ENCODE measurements around the gene IL26.

The IL26 gene, protein sequence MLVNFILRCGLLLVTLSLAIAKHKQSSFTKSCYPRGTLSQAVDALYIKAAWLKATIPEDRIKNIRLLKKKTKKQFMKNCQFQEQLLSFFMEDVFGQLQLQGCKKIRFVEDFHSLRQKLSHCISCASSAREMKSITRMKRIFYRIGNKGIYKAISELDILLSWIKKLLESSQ

DNA sequence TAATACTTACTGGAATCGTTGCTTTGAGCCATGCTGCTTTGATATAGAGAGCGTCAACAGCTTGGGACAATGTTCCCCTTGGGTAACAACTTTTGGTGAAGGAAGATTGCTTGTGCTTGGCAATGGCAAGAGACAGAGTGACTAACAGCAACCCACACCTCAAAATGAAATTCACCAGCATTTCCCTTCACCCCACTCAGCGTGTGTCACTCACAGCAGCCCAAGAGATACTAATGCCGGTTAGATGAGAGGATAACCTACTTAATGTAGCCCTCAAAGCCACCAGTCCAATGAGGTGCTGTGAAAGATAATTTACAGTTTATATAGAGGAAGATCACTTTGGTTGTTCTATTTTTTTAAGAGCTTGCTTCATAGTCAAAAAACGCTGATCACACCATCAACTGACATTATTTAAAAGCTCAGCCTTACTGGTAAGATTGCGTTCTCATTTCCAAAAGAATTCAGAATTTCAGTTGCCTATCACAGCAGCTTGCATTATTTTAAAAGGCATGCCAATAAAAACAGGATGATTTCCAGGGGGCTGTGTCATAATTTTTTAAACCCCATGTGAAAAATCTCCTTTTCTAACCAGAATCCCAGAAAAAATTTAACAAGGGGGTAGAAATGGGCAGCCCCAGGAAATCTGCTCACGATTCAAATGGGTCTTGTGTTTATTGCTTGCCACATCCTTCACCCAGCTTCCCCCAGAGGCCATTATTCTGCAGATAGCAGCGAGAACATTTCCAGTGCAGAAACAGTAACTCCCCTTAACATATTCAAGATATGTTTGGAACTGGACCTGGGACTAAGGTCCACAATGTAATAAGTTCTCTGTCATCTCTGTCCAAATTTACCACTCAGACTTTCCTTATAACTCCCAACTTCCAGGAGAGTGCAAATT is at the start of gene IL26:
TSS of gene IL26 (minus strand) at position 235 of the 901 bp plus-strand sequence. CDS start at position 181, 54 bp downstream.
- DNase-seq, result no peak

DNA sequence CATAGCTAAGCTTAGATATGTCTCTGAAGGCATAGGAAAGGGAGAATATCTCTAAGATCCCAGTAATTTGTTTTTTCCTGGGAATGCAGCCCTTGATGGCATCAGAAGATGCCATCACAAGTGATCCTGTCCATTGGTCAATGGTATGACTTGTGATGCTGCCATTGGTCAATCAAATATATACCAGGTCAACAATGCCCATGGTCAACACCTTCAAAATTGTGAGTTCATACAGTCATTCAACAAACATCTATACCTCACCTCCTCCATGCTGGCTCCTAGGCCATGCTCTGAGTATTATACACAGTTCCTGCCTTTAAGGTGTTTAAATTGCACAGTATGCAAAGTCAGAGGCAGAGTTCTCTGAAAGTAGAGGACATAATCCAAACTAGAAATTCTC is 47.1 kb upstream of the IL26 start:
- no peak for DNase-seq

DNA sequence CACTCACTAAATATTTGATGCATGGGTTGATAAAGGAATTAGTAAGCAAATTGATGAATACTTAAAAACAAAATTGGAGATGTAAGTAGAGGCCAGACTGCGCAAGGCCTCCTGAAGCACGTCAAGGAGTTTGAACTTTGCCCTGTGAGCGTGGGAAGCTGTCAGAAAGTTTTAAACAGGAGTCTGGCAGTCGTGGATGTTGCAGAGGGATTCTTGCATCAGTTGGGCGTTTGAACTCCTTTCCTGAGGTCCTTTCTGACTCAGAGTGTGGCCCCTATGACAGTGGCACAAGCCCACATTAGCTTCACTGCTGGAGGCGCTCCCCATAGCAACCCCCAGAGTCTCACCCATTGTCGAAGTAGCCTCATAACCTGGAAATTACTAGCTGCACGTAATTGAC is 45.7 kb upstream of the IL26 start:
- no peak for DNase-seq

DNA sequence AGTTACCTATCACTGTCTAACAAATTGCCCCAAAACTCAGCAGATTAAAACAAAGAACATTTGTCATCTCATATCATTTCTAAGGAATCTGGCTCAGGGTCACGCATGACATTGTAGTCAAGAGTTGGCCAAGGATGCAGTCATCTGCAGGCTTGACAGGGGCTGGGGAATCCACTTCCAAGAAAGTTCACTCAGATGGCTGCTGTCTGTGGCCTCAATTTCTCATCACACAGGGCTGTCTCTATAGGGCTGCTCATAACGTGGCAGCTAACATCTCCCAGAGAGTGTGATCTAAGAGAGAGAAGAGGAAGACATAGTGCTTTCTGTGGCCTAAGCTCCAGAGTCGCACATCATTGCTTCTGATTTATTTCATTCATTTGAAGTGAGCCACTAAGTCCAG is 44.7 kb upstream of the IL26 start:
- DNase-seq, result no peak

DNA sequence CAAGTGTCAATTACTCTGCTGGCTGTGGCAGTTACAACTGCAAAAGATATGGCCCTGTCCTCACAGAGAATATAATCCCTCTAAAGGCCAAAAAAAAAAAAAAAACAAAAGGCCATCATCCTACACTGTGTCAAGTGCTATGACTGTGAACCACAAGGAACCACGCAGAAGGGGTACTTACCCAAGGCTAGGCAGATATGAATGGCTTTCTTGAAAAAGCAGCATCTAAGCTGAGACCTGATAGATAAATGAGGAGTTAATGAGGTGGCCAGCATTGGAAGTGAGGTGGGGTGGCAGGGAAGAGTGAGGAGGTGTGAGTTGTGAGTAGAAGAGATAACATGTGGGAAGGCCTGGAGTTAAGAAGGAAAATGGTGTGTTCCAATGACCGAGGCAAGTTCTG is 44.2 kb upstream of the IL26 start:
- no peak for DNase-seq

DNA sequence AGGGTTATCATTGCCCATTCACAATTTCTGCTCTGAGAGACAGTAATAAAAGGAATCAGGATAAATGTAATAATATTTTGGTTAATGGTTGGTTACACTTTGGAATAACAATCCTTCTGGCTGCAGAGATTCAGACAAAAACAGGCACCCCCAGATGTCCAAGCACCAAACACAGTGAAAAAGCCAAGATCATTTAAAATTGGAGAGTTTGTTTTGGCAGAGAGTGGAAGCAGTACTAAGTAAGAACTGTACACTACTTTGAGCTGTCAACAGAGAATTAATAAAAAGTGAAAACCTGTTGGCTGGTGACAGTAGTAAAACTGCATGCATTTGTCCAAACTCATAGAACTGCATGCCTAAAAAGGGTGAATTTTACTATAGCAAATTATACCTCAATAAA is 43.4 kb upstream of the IL26 start:
- no peak for DNase-seq

DNA sequence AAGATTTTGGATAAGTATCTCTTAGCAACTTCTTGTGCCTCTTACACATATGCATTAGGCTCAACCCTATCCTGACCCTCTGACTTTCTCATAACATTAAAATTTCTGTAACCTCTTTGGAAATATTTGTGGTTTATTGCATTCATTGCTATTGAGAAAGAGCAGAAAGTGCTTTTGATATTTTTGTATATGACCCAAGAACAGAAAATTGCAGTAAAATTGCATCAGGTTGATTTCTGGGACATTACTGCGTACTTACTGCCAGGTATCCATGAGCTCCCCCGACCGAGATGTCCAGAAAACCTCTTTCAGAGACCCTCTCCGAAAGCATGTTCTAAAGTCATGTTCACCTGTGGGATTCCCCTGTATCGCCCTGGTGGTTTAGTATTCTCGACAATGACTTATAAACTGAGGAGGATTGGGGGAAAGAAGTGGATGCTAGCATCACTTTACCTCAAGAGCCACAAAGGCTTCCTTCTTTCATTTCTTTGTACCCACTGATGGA is 42.3 kb upstream of the IL26 start:
- no peak for DNase-seq

DNA sequence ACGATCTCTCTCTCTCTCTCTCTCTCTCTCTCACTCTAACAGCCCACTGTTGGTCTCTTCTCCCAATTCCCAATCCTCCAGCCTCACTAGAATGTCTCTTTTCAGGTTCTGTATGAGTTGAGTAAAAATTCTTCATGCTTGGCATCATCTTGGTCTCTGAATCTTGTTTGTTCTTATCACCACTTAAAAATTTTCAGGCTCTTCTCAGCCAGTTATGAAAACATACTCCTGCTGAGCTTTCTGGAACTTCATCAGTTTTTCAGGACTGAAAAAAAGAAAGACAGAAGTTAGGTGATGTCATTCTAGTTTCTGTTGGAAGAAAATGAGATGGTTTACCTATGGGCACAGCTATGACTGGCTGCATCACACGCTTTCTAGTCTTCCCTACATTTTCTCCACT is 39.2 kb upstream of the IL26 start:
- no peak for DNase-seq

DNA sequence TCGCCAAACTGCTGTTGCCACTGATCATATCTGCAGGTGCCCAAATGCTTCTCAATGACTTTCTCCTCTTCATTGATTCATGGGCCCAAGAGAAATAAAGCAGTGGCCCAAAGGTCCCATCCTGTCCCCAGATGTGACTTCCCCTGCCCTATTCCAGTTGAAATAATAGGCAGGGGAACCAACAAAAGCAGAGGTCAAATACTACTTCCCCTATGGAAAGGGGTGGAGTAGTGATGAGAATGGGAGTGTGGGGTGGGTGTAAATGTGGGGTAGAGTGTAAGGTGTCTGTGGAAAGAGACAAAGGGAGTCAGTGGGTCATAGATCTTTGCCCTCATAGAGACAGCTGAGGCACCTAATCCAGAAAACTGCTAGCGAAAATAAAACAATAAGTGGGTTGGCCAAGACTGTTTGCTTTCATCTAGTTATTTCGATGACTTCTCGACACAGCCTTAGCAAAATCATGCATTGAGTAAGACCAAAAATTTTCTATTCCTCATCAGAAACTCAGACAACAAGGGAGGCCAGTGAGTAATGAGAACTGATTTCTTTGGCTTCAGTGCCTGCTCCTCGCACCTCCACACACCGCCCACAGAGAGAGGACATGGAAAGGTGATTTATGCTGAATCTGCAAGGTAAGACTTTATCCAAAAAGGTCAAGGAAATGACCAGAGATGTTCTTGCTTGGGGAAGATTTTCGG is 38.7 kb upstream of the IL26 start:
- DNase-seq, result no peak

DNA sequence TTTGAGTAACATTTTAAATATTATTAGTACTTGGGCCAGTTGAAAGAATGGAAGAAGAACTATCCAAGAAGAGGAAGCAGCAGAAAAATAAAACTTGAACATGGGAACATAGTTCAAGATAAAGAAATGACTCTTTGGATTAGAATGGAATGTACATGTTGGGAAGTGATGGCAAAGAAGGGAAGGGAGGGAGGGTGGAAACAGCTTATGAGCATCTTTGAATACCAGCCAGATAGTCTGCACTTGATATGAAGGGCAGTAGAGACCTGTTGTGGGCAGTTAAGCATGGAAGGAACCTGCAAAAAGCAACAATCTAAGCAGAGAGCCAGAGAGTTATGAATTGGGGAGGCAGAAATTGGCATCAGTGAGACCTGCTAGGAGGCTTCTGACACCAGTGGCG is 37.8 kb upstream of the IL26 start:
- DNase-seq, result no peak

DNA sequence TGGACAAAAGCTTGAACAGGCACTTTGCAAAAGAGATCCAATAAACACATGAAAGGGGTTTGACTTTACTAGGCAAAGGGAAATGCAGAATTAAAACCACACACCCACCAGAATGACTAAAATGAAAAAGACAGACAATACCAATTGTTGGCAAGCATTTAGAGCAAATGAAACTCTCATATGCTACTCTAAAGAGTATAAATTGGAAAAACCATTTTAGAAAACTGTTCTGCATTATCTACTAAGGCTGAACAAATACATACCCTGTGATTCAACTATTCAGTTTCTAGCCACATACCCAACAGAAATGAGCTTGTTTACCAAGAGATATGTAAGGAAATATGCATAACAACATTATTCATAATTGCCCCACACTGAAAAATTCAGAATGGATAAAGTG is 36.3 kb upstream of the IL26 start:
- no peak for DNase-seq

DNA sequence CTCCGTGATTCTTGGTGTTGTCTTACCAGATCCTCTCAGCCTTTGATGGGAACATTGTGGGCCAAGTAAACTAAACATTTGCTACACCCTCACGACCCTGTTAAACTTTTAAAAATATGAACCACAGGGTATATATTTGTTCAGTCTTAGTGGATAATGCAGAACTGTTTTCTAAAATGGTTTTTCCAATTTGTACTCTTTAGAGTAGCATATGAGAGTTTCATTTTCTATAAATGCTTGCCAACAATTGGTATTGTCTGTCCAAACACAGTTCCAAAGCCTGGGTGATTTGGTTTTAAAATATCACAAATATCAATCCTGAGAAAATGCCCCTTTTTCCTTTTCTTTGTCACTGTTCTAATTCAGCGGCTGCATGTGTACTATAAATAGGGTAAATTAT is 34.5 kb upstream of the IL26 start:
- no peak for DNase-seq

DNA sequence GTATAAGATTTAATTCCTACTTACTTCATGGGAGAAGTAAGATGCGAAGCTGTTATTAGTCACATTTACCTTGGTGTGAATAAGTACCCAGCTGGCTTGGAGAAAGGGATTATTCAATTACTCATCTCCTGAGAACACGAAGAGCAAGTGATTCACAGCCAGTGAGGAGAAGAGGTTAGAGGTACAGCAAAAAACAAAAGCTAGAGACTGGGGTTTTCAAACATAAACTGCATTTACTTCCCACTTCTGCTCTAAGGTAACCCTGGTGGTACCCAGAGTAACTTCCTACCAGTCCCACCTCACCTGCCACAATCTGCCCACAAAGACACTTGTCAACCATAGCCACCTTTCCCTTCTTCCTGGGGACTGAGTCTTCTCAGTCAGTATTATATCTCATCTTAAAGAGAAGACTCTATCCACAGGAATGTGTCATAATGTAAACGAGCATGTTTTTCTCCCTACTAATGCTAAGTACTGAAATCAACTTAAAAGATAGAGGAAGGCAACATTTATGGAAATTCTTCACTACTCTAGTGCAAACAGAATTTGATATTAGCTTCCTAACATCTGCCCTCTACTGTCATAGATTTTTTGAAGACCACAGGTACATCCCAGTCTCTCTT is 33.8 kb upstream of the IL26 start:
- no peak for DNase-seq

DNA sequence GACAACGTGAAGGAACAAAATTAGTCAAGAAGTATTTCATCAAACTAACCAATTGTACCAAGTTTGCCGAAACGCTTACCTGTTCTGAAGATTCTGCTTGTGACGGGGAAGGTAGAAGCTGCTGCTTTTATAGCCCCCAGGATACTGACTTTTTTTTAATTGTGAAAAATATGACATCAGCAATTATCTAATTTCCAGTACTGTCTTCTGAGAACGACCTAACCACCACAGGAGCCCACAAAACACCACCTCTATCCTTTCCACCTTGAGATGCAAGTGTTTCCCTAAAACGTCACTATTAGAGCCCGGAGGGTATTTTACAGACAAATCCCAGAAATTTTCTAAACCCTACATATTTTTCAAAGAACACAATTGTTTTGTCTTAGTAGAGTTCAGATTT is 27.9 kb upstream of the IL26 start, which contains the start of gene IL22:
TSS of gene IL22 (minus strand) at position 101 of the 400 bp plus-strand sequence. CDS start 156 bp downstream, outside the sequence.
- DNase-seq, result no peak

DNA sequence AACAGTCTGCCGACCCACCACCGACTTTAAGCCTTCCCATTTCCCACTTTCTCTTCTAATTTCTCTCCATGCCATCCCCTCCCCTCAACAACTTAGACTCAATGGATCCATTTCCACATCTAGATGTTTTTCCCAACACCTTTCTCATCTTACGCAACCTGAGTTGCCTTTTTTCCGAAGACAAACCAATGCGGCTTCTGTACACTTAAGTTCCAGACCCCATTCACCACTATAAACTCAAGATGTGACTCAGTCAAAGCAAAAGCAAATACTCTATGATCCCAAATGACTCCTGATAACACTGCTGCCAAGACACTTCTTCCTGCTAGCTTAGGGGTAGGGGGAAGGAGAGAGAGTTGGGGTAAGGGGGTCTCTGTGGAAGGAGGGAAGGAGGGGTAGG is 26.5 kb upstream of the IL26 start:
- no peak for DNase-seq

DNA sequence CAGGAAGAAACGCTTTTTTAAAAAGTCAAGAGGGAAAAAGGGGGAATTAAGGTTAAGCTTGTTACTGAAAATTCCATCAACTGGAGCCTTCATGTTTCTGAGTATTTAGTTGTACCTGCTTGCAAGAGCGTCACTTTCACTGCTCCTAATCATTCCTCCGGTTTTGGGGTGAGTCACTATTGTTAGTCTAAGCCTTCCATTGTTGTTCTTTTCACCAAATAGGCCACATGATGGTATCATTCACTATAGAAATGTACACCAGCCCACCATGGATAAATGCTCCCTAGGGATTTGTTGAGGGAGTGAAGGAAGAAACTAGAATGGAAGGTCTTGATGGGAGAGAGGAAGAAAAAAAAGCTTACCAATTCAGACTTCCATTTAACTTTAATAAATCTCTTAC is 24.8 kb upstream of the IL26 start:
- DNase-seq, result peak; percentile 12

DNA sequence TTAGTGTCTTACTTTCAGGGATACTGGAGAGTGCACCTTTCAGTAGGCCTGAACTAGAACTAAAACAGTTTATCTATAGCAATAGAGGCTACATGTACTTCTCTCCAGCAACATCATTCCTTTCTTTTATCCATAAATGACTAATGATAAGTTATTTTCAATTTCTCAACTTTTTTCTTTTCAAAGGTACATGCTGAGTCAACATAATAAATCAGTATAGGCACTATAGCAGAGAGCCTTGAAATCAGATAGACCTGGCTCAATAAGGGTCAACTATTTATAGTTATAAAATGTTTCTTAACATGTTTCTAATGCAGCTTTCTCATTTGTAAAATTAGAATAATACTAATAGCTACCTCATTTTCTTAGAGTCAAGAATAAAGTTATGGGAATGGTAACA is 22.2 kb upstream of the IL26 start:
- DNase-seq, result no peak

DNA sequence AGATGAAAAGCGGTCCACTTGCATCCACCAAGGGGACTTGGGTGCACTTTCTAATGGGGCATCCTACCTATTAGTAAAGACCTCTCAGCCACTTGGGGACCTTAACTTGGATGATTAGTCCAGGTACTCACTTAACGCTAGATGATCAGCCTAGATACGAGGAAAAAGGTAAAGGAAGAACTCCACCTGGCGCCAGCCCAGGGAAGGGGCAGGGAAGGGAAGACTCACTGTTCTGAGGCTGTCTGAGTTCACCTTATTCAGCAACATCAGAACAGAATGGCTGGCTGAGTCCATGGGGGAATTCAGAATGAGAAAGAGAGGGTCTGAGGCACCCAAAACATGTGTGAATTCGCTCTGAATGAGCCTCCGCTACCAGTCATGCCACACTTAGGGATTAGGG is 20.7 kb upstream of the IL26 start:
- DNase-seq, result no peak

DNA sequence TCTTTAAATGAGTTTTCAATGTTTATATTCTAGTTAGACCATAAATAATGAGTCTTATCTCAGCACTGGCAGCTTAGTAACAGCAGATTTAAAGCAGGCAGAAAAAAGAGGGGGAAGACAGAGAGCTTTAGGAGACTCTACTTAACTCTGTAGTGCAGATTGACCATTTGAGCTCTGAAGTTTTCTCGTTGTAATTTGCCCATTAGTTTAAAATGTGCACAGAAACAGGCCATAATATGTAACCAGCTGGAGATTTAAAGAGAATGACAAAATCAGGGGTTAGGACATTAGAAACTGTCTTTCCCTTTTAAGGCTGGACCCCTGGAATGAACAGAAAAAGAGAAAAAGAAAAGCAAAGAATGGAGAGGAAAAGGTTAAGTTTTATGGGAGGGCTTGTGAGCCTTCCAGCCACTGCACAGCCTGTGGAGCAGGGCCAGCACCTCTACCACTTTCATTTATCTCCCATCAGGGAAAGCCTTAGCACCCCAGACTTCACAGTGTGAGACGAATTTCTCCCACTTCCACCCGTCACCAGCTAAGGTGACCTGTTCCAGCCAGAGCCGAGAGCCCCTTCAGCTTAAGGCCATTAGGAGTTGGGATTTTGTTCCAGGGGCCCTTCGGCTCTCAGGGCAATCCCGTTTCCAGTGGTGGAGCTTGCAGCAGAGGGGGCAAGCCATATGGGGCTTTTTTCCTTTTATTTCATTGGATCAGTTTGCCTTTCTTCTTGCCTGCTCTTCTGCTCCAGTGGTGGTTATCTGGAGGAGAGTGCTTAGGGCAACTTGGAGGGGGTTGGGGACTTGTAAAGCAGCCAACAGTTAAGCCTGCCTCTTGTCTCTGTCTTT is 19.8 kb upstream of the IL26 start:
- DNase-seq, result no peak

DNA sequence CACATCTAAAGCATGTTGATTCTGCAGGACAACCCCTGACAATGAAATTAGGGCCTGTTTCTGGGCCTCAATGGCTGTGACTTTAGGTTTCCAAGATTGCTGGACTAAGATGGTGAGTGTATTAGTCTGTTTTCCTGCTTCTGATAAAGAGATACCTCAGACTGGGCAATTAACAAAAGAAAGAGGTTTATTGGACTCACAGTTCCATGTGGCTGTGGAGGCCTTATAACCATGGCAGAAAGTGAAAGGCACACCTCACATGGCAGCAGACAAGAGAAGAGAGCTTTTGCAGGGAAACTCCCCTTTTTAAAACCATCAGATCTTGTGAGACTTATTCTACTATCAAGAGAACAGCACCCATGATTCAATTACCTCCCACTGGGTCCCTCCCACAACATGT is 17.2 kb upstream of the IL26 start:
- DNase-seq, result no peak

DNA sequence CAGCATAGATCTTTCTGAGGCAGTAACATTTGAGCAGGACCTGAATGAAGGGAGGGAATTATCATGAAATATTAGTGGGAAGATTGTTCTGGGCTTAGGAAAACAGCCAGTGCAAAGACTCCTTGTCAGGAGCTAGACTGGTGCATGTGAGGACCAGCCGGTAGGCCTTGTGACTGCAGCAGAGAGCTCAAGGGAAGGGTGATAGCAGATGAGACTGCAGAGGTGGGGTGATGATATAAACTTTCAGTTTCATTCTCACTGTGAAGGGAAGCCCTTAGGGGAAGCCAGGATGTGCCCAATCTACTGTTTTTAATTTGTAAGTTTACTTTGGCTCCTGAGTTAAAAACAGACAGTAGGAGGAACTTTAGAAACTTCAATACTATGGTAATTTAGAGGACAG is 15.4 kb upstream of the IL26 start:
- DNase-seq, result no peak

DNA sequence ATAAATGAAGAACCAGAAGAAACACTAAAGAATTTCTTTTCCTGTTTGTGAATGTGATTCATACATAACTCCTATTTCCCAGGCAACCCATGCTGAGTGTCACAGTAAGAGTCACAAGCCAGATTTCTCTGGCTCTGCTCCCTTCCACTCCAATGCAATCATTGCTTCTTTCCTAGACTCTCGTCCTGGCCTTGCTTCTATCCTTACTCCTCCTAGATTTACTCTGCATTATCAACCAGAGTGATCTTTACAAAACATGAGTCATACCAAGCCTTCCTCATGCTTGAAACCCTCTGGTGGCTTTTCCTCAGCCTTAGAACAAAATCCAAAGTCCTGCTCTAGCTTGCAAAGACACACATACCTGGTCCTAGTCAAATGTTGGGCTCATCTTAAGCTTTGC is 14.5 kb upstream of the IL26 start:
- no peak for DNase-seq

Data from NCI-H2171 treated with DMSO at 0.1 percent for 48 hours (cell line).